ENCODE data around the gene LRTM1. TPM values are rescaled to one million over a fixed set of nuclear protein-coding genes. Genes with fewer than 3 reads are reported as not detected.

LRTM1 gene
- total RNA-seq, 1 experiment from 2014 or later, result not detected

DNA sequence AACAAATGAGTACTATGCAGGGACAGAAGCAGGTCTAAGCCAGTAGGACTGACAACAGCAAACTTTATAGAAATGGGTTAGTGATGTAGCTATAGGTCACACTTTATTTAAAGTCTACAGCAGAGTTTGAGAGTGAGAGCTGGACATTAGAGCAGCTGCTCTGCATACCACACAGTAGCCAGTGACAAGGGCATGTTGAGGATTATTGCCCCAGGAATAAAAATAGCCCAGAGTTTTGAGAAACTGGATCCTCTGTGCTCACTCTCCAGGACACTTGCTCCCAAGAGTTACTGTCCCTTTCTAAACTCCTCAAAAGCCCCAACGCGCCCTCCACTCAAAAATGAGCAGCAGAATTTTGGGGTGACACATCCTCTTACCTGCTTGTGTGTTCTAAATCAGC, 21.1 kb downstream of the LRTM1 start:
- Histone ChIP-seq H3T11ph (ENCODE audit: low read length) (no peak overlapping the region), H3K56ac (ENCODE audit: insufficient read length, low read depth, low read length) (no peak overlapping the region), H3K27ac (ENCODE audit: insufficient read length, low read depth, low read length) (no peak overlapping the region), H2AFZ (ENCODE audit: low read length) (no peak overlapping the region), H3K23me2 (ENCODE audit: insufficient read length, low read depth, low read length, poor library complexity, severe bottlenecking) (no peaks in the 10 kb centered on the region), H2BK20ac (ENCODE audit: low read depth, low read length, poor library complexity, severe bottlenecking) (no peak overlapping the region), H2BK15ac (ENCODE audit: low read depth, low read length) (no peak overlapping the region), H4K91ac (ENCODE audit: insufficient read length, low read depth, low read length) (no peak overlapping the region), H3K4ac (ENCODE audit: low read depth, low read length) (no peak overlapping the region), H3K23ac (ENCODE audit: insufficient read length, low read depth, low read length) (no peak overlapping the region), H2BK5ac (ENCODE audit: insufficient read length, low read length) (no peak overlapping the region), H4K20me1 (ENCODE audit: control insufficient read depth, insufficient read depth, insufficient read length) (no peaks in the 10 kb centered on the region), H2BK120ac (ENCODE audit: low read depth, low read length, poor library complexity, severe bottlenecking) (no peak overlapping the region), H3K79me2 (ENCODE audit: insufficient read depth, low read length) (no peaks in the 10 kb centered on the region), H3K79me1 (ENCODE audit: insufficient read depth, low read depth, low read length, poor library complexity, severe bottlenecking) (no peaks in the 10 kb centered on the region), H4K8ac (replicated peaks; ENCODE audit: insufficient read length, low read depth, low read length) (no peak overlapping the region), H4K5ac (ENCODE audit: insufficient read length, low read depth, low read length) (no peak overlapping the region), H2AK5ac (ENCODE audit: insufficient read length, low read length) (no peak overlapping the region), H3K9ac (ENCODE audit: extremely low read depth, insufficient read length, low read length) (no peak overlapping the region), H3K4me1 (ENCODE audit: insufficient read depth, low read length) (no peaks in the 10 kb centered on the region), H3K9me3 (ENCODE audit: control insufficient read depth, low read depth, low read length) (peaks cover 4% of the 10 kb centered on the region), H2BK12ac (ENCODE audit: insufficient read length, low read depth, low read length) (no peak overlapping the region), H3K14ac (ENCODE audit: insufficient read depth, low read length) (no peak overlapping the region), H3K27me3 (ENCODE audit: insufficient read depth, low read length) (no peaks in the 10 kb centered on the region), H3K4me2 (ENCODE audit: insufficient read depth, insufficient read length, low read length) (no peak overlapping the region), H3K18ac (ENCODE audit: insufficient read length, low read depth, low read length) (no peak overlapping the region)
- TF ChIP-seq, protein P1, sequence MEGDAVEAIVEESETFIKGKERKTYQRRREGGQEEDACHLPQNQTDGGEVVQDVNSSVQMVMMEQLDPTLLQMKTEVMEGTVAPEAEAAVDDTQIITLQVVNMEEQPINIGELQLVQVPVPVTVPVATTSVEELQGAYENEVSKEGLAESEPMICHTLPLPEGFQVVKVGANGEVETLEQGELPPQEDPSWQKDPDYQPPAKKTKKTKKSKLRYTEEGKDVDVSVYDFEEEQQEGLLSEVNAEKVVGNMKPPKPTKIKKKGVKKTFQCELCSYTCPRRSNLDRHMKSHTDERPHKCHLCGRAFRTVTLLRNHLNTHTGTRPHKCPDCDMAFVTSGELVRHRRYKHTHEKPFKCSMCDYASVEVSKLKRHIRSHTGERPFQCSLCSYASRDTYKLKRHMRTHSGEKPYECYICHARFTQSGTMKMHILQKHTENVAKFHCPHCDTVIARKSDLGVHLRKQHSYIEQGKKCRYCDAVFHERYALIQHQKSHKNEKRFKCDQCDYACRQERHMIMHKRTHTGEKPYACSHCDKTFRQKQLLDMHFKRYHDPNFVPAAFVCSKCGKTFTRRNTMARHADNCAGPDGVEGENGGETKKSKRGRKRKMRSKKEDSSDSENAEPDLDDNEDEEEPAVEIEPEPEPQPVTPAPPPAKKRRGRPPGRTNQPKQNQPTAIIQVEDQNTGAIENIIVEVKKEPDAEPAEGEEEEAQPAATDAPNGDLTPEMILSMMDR (conservative IDR thresholded peaks at IDR 0.05), result no peak
- peaks cover 0 to 4% of the 10 kb centered on the region in 2 experiments; a peak in 3 of 5 replicates for H3K9me3 Mint-ChIP-seq
- no peaks in the 10 kb centered on the region for H3K27me3 Mint-ChIP-seq (ENCODE audit: low read depth)
- no CpG with 5 or more reads among the region's 2 CpGs for WGBS (ENCODE audit: extremely low coverage, insufficient read length, low lambda C conversion rate)
- DNase-seq, result no peak
- H3K4me1 Mint-ChIP-seq, result no peaks in the 10 kb centered on the region
- peaks cover 2 to 13% (median 5%) of the 10 kb centered on the region in 3 experiments; a peak in 5 of 7 replicates for H3K36me3 Mint-ChIP-seq (ENCODE audit: insufficient read depth in 1 of 3, low read depth in 3 of 3)
- H3K4me3 Mint-ChIP-seq, result no peak overlapping the region
- H3K27ac Mint-ChIP-seq, result no peak overlapping the region

Measured in H9 (cell line).